HG03571 (cell line): ENCODE measurements around the gene TTLL12.

Source experiments
- ATAC-seq: cut with Tn5 transposase; IDR thresholded peaks from one replicate; pipeline ENCODE4 v1.9.1; 2021; ENCODE audit not compliant: unreplicated experiment

Gene TTLL12

DNA sequence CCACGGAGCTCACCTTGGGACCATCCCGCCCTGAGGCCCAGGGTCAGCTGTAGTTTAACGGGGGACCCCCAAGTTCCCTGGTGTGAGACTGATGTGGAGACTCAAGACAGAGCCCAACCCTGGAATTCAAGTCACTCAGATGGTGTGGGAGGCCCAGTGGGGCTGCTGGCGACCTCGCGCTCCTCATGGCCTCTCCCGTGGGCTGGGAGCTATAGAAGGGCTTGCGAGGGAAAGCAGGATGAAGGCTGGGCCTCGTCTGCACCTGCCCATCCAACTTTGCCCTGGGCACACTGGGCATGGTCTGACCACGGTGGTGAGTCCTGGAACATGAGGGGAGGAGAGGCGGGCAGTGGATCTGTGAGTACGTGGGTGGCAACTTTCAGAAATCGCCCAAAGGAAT is 13.6 kb upstream of the TTLL12 start:
- no peak for ATAC-seq

DNA sequence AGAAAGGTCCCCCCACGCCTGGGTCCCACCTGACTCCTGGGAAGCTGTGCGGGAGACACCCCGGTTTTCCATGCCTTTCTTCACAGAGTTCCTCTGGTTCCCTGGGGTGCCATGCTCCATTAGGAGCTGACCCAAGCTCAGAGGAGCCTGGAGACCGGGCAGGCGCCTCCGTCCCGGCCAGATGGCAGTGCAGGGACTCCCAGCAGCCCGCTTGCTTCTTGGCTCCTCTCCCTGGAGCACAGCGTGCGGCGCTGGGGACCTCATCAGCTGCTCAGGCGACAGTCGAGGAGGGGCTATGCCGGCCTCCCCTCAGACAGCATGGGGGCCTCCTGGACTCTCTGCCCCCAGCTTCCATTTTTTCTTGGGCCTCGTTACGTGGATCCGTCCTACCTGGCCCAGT is 13.1 kb upstream of the TTLL12 start:
- ATAC-seq = no peak

DNA sequence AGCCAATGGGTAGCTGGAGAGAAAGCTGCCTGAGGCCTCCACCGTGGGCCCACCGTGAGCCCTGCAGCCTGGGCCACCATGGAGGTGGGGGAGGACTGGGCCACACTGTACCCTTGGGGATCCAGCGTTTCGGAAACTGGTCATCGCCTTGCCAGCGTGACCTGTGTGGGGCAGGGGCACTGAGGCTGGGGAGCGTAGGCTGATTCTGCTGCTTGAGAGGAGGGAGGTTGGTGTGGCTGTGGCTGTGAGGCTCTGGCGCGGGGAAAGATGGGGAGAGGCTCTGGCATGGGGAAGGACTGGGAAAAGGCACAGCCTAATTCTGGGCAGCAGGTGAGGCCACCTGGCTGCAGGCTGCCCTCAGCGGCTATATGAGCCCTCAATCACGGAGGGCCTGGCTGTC is 12.6 kb upstream of the TTLL12 start:
- ATAC-seq = no peak

DNA sequence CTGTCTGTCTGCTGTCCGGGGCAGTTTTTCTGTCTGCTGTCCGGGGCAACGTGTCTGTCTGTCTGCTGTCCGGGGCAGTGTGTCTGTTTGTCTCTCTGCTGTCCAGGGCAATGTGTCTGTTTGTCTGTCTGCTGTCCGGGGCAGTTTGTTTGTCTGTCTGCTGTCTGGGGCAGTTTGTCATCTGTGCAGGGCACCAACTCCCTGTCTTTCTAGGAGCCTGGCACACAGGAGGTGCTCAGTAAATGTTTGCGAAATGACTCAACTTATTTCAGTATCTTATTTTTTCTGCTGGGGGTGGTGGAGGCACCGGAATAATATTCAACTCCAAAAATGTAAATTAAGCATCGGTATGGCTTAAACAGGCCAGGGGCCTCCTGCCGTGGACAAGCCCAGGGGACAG is 12.0 kb upstream of the TTLL12 start:
- no peak for ATAC-seq

DNA sequence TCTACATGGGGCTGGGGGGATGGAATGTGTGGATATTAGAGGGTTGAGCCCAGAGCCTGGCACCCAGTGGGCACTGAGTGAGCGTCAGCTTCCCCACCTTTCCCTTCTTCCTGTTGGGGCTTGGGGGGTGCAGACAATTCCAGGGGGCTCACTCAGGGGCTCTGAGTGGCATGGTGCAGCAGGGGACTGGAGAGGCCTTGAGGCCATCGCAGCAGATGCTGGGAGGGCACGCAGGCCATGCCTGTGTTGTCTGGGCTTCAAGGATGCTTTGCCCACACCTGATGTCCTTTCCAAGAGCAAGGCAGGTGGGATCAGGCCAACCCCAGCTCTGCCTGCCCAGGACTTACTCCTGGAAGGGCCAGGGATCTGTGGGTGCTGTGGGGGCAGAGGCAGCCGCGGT is 11.2 kb upstream of the TTLL12 start:
- ATAC-seq = no peak

DNA sequence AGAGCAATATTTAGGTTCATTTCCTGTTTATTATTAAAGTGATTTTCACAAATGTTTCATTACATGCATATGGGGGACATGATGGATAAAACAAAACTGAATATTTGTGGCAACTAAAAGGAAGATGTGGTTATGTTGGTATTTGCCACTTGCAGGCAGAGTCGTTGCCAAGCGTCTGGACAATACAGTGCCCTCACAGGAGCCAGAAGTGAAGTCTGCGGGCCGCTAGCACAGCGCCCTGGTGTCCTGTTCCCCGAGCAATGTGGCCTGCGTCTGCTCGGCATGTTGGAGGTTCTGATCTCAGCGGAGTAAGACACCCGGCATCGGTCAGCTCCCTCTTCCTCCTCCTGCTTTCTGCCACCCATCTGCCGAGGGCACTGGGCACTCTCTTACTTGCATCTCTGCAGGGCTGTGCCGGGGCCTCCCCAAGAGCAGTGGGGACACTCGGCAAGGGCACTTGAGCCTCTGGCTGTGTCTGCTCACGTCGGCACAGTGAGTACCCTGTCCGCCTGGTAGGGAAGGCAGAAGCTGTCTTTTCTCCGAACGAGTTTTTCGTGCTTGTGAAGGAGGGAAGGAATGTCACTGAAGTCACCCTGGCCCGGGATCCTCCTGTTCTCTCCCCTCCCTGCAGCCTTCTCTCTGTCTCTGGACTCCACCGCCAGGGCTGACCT is 10.5 kb upstream of the TTLL12 start:
- no peak for ATAC-seq

DNA sequence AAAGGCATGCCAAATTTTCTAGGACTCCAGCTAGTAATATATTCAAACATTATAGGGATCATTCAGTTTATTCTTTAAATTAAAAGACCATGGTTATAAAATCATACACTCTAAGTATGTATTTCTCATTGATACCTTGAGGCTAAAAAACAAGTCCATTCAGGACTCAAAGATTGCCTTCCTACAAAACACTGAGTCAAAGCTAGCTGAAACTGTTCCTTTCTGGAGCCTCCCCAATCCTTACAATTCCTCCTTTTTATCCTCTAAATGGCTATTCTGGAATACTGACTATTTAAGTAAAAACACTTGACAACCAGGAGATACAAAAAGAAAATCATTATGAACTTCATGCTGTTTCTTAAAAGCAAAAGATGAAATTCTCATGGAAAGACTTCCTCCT is 4.9 kb upstream of the TTLL12 start:
- ATAC-seq = no peak

DNA sequence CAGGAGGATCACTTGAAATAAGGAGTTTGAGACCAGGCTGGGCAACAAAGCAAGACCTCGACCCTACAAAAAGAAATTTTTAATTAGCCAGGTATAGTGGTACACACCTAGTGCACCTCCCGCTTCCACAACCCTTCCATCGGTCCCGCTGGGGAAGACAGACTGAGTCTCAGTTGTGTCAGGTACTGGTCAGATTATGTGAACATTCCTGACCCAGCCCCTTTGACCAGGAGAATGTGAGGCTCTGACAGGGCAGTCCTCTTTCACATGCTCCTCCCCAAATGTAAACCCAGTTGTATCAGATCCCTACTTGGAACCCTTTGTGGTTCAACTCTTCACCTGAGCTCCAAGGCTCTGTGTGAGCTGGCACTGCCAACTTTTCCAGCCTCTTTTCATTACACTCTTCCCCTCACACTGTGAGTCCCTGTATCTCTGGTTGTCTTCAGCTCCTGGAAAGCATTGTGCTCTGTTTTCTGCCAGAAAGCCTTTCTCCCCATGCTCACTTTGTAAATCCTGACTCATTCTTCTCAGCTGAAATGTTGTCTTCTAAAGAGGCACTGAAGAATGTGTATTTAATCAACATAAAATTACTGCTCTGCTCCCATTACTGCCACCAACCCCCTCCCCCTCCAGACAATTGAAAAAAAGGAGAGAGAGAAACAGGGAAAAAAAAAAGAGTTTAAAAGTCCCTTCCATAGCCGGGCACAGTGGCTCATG is 2.1 kb upstream of the TTLL12 start:
- ATAC-seq = no peak

DNA sequence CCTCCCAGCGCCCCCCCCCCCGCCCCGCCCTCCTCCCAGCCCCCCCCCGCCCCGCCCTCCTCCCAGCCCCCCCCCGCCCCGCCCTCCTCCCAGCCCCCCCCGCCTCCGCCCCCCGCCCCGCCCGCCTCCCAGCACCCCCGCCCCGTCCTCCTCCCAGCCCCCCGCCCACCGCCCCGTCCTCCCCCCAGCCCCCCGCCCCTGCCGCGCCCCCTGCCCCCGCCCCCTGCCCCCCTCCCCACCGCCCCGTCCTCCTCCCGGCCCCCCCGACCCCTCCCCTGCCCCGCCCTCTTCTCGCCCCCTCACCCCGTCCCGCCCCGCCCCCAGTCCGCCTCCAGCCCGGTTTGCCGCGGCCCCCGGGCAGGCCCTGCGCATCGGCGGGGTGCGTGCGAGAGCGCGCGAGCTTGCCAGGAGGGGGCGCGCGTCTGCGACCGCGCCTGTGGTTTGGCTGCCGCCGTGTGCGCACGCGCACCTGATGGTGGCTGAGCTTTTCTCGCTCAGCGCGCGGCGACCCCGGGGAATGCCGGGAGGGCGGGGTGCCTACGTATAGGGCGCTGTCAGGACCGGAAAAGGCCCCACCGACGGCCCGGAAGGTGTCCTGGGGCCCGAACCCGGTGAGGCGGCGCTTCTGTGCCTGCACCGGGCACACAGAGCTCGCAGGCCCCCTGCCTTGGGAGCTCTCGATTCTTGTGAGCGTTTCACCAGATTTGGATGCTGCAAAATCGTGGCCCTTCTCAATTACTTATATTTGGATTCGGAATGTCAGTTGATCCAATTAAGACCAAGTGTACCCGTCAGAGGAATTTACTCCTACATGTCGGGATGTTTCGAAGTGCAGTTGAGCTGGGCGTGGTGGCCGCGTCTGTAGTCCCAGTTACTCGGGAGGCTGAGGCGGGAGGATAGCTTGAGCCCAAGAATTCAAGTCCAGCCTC is 501 bp upstream of the TTLL12 start:
- ATAC-seq = peak; percentile 76

DNA sequence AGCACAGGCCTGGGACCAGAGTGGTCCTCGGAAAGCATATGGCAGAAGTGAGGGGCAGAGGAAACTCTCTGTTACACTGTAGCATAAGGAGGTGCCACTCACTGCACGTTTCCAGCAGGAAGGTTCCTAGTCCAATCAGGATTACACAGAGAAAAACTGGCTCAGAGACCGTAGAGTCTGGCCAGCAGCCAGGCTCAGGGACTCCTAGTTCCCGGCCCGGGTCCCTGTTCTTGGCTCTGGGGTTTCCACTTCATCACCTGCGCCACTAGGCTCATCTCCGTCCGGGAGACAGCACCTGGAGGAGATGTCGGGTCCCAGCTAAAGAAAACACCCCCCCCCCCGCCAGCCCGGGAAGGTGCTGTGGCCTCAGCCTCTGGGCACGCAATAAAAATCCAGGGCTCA is 1.1 kb downstream of the TTLL12 start:
- ATAC-seq = no peak

DNA sequence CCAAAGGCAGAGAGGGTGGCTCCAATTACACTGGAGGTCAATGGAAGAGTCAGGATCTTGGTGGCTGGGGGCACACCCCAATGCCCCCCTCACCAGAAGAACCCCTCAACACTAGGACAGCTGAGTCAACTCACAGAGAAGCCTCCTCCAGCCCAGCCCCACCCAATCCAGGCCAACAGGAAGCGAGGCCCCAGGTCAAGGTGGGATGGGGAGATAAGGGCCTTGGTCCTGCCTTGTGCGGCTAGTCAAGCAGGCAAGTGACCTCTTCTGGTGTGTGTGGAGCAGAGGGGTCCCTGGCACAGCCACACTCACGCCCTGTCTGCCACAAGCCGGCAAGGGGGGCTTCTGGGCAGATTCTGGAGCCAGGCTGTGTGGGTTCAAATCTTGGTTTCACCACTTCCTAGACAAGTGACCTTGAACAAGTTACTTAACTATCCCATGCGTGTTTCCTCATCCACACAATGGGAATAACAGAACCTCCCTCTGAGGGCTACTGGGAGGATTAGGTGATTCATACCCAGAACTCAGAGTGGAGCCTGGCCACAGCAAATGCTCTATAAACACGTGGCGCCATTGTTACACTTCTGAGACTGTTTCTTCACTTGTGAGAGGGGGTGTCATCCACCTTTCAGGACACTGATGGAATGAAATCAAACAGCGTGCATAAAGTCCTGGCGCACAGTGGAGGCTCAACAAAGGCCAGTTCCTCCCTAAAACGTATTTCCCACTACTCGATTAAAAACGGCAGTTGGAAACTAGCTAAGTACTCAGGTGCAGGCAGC is 3.2 kb downstream of the TTLL12 start:
- ATAC-seq = no peak

DNA sequence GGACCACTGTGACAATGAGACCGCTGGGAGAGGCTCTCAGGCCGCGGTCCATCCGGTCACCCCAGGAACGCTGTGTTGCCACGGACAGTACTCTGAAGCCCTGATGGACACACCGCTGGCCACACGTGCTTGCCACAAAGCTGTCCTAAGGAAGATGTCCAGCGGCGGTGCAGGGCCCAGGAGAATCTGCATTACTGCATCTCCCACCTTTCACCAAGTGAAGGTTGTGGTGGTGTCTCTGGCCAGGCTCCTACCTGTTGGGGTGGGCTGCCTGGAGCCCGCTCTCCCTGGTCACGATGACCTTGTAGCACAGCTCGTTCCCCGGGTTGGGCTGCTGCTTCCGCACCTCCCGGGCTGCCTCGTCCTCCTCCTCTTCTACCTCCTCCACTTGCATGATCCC is 4.2 kb downstream of the TTLL12 start:
- no peak for ATAC-seq

DNA sequence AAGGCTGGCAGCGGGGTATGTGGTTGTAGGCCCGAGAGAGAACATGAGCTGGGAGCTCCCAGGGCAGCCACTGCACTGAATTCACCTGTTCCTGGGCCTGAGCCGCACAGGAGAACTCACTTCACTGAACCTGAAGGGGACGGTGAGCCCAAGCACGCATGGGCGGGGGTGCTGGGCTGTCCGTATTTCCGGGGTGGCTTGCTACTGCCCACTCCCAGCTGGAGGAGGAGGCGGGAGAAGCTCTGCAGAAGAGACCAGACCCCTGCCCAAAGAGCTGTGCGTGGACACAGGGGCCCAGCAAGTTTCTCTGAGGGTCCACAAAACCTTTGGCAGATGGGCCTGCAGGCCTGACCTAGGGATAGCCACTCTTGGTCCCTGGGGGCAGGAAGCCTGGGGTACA is 4.8 kb downstream of the TTLL12 start:
- ATAC-seq = no peak

DNA sequence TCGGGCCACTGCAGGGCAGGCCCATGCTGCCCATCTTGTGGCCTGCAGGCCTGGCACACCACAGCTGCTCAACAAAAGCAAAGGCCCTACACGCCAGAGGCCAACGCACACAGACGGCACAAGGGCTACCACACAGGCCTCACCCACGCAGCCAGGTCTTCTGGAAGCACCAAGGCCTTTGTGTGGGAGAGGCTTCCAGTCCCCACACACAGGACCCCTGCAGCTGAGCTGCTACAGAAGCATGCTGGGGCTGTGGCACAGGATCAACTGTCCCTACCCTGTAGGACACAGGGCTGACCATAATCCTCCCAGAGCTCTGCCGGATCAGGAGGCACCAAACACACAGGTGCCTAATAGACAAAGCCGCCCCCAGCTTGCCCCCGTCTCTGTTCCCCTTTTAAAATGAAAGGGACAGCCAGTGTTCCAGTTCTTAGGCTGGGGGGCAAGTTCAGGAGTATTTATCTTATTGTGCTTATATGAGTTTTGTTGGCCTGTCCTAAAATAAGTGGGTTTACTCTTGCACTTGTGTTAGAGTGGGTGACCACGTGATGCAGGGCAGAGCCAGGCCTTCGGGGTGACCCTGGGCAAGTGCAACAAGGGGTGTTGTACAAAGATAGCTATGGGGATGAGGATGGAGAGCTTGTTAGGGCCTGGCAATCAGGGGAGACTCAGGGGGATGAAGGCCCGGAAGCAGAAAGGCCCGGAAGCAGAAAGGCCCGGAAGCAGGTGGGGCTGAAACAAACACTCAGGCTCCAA is 5.4 kb downstream of the TTLL12 start:
- ATAC-seq = no peak

DNA sequence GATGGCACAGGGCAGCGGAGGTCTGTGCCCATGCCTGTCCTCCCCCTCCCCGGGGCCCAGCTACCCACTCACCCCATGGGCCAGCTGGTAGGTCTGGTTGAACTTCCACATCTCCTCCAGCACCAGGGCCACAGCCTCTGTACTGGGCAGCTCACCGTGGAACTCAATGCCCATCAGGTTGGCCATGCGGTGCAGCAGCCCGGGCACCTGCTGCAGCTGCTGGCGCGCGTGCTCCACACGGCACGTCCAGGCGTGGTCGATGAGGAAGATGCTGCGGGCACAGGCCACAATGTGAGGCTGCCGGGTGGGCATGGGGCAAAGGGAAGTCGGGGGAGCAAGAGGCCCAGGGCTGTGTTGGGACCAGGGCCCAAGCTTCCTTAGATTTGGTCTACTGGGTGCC is 6.3 kb downstream of the TTLL12 start:
- no peak for ATAC-seq

DNA sequence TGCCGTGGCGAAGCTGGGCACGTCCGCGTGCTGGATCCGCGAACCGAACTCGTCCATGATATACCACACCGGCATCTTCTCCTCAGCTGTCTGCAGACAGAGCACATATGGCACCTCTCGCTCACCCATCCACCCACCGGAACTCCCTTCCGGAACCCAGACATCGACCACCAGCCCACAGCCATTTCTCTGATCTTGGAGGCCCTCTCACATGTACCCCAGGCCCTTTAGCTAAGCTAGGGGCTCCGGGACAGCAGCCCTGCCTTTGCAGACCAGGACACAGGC is 7.1 kb downstream of the TTLL12 start:
- no peak for ATAC-seq

DNA sequence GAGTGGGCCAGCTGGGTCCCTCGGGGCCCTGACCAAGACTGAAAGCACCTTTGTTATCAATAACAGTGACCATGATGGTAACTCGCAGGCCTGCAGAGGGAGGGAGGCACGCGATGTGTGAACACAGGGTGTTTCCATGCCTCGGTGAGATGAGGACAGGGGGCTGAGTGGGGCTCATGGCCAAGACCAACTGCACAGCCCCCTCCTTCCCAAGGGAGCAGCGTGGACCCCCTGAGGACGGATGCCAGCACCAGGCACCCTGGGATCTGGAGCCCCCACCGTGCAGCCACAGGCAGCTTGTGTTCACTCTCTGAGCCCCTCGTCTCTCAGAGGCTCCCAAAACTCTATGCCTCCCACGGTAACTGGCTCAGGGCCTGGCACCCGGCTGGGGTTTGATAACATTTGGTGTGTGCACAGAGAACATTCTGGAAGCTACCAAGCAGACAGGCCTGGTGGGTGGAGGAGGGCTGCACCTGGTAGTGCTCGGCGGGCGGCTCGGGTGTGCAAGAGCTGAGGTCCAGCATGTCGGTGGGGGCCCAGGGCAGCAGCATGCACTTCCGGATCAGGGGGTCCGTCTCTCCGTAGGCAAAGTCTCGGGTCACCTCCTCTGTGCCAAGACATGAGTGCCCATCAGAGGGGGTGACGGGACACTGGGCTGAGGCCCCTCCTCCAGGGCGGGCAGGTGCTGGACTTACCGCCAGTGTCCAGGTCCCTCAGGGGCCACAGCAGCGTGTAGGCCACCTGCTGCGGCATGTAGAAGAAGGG is 7.6 kb downstream of the TTLL12 start:
- no peak for ATAC-seq

DNA sequence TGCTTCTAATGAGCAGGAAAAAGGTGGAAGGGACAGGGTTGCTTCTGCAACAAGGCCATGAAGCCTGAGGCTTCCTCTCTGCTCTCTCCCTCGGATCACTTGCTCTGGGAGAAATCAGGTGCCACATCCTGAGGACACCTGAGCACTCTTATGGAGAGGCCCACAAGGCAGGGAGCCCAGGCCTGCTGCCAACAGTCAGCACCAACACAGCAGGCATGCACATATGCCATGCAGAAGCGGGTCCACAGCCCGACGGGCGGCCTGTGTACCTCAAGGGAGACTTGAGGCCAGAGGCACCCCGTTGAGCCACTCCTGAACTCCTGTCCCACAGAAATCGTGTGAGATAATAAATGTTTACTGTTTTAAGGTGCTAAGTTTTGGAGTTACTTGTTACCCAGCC is 9.5 kb downstream of the TTLL12 start:
- ATAC-seq = no peak

DNA sequence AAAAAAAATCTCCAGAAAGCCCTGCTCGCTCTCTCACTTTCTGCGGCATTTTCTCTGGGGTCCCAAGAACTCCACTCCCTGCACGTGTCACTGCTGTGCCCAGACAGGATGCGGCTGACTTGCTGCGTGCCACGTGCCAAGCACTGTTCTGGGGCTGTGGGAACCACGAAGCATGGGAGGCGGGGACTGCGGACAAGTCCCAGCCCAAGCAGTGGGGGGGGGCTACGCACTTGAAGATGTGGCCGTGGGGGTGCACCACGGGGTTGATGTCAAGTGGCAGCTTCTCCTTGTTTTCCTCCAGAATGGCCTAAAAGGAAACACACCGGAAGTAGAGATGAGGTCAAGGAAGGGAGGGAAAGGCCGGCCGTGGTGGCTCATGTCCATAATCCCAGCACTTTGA is 10.8 kb downstream of the TTLL12 start:
- ATAC-seq = no peak

DNA sequence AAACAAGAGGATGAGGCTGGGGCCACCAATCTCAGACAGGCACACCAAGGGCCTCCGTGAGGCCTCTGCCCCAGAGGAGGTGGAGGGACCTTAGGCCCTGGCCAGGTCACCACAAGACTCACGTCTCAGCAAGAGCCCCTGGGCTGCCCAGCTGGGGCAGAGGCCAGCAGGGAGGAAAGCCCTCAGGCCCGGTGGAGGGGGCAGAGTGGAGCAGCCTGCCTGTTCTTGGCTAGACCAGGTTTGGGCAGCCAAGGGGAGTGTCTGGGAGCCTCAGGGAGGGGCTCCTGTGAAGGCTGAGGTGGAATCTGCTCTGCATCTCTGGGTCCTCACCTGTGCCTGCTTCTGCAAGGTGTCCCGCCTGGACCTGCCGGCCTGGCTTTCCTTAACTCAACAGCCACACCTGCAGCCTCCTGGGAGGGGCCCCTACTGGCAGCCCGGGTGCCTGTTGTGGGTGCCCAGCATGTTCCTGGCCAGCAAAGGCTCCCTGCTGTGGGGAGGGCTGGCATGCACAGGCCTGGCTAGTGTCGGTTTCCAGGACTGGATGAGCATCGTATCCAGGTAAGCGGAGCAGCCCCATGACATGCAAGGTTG is 11.9 kb downstream of the TTLL12 start:
- no peak for ATAC-seq
